Common myeloid progenitor, CD34-positive (primary cell): ENCODE measurements around the gene COA6.
A peak's percentile ranks its signal among the peaks of the same experiment; 100 is the strongest.

Experiments
- CTCF ChIA-PET: fragments of 350-600 bp; sonication (Branson Sonifier 250); formaldehyde crosslinking; loops from one replicate; lab custom pipeline; 2021; ENCODE audit warnings: antibody characterized with exemption; lab: Charles Lee
- POLR2A ChIA-PET: fragments of 350-600 bp; sonication (Branson Sonifier 250); formaldehyde crosslinking; loops from one replicate; lab custom pipeline; 2021; ENCODE audit warnings: antibody characterized with exemption; lab: Charles Lee
- DNase-seq, 3 donors: peaks; one replicate each; pipeline versions ENCODE4 v3.0.0 to v3.0.0-alpha.2; 2013
- H3K27ac ChIP-seq, 2 experiments: 1 replicate in 1 of 2; 2 replicates in 1 of 2; pipeline ENCODE4 v1.7.0; 2013; ENCODE audit warnings: inconsistent platforms in 2 of 2, low read length in 2 of 2, mild to moderate bottlenecking in 2 of 2, low read depth in 1 of 2, moderate library complexity in 1 of 2; ENCODE audit not compliant: severe bottlenecking in 2 of 2, insufficient read depth in 1 of 2, poor library complexity in 1 of 2
- H3K27me3 ChIP-seq, 5 experiments: replicated peaks in 2 of 5; 1 replicate in 3 of 5; 2 replicates in 2 of 5; pipeline versions ENCODE4 v1.6.1 to v1.7.0; 2013; ENCODE audit warnings: low read length in 4 of 5, mild to moderate bottlenecking in 2 of 5, moderate library complexity in 2 of 5, inconsistent platforms in 1 of 5; ENCODE audit not compliant: insufficient read depth in 5 of 5, control insufficient read depth in 4 of 5
- H3K36me3 ChIP-seq, 4 experiments: 1 replicate in 2 of 4; 2 replicates in 2 of 4; pipeline versions ENCODE4 v1.6.1 to v1.7.0; 2013; ENCODE audit warnings: low read length in 3 of 4, control low read depth in 1 of 4, mild to moderate bottlenecking in 1 of 4; ENCODE audit not compliant: control insufficient read depth in 4 of 4, insufficient read depth in 4 of 4
- H3K4me1 ChIP-seq, 4 experiments: 1 replicate in 3 of 4; 2 replicates in 1 of 4; pipeline versions ENCODE4 v1.6.1 to v1.7.1; 2013; ENCODE audit warnings: low read length in 3 of 4, mild to moderate bottlenecking in 3 of 4, control low read depth in 1 of 4, inconsistent platforms in 1 of 4, moderate library complexity in 1 of 4; ENCODE audit not compliant: control insufficient read depth in 4 of 4, insufficient read depth in 4 of 4; ENCODE audit errors: control extremely low read depth in 1 of 4
- H3K4me3 ChIP-seq, 7 experiments: 1 replicate in 4 of 7; 2 replicates in 3 of 7; pipeline versions ENCODE4 v1.5.1 to v1.7.0; 2013; ENCODE audit warnings: mild to moderate bottlenecking in 7 of 7, low read length in 6 of 7, moderate library complexity in 6 of 7, inconsistent platforms in 2 of 7, low read depth in 2 of 7, control low read depth in 1 of 7; ENCODE audit not compliant: insufficient read depth in 4 of 7, control insufficient read depth in 1 of 7; ENCODE audit errors: extremely low read depth in 1 of 7
- H3K9me3 ChIP-seq, 5 experiments: 1 replicate in 4 of 5; 2 replicates in 1 of 5; pipeline versions ENCODE4 v1.6.1 to v1.7.1; 2013; ENCODE audit warnings: low read length in 4 of 5, mild to moderate bottlenecking in 2 of 5, inconsistent platforms in 1 of 5, low read depth in 1 of 5, moderate library complexity in 1 of 5; ENCODE audit not compliant: control insufficient read depth in 4 of 5, insufficient read depth in 2 of 5; ENCODE audit errors: control extremely low read depth in 1 of 5
- WGBS: methylation state at CpG from one replicate; pipeline ENCODE4 v1.1.5; 2013; ENCODE audit not compliant: insufficient coverage; 5-methylcytosine and 5-hydroxymethylcytosine counted together

COA6 gene

DNA sequence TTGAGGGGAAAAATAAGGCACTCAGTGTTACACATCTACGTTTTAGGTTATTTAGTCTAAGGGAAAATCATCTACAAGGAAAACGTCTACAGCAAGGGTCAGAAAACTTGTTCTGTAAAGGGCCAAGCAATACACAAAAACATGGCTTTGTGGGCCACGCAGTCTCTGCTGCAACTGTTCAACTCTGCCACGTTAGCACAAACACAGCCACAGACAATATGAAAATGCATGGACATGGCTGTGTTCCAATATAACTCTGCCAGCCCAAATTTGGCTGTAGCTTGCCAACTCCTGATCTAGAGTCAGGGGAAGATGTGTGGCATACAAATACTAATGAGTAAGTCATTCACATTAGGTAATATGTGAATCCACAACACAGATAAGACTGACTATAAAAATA is 40.7 kb downstream of the COA6 start:
- H3K4me1 ChIP-seq = no peaks in the 10 kb centered on the region
- H3K36me3 ChIP-seq = peaks cover 13 to 74% (median 62%) of the 10 kb centered on the region in 4 experiments
- no peaks in the 10 kb centered on the region for H3K27me3 ChIP-seq
- 96% methylated on average over 4 of the region's 4 CpGs for WGBS
- POLR2A ChIA-PET = no interaction called here
- CTCF ChIA-PET = no interaction called here
- no peak overlapping the region for H3K4me3 ChIP-seq
- no peak overlapping the region for H3K27ac ChIP-seq
- no peaks in the 10 kb centered on the region for H3K9me3 ChIP-seq
- DNase-seq = no peak

DNA sequence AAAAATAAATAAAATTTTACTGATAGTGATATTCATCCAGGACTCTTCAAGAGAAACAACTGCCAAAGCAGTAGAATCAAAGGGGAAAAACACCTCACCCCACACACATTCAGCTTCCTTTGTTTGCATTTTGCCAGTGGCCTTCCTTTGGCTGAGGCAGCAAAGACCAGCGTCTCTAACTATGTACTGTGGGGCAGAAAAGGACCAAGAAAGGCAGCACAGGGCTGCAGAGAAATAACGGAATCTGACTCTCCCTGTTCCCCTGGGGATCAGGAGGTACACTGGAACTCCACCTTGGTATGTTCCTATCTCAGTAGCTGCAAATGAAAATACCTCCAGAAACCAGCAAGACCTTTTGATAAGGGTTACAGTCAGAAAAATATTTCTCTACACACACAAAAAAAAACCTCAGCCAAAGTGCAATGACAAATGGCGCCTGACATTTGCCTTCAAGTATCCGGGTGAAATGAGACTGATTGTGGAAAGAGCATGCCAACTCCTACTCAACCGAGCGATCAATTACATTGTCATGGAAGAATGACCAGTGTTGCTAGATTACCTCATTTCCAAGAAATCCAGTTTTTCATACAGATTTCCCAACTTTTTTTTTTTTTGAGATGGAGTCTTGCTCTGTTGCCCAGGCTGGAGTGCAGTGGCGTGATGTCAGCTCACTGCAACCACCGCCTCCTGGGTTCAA is 54.8 kb downstream of the COA6 start:
- POLR2A ChIA-PET = no interaction called here
- 95% methylated on average over 7 of the region's 8 CpGs for WGBS

DNA sequence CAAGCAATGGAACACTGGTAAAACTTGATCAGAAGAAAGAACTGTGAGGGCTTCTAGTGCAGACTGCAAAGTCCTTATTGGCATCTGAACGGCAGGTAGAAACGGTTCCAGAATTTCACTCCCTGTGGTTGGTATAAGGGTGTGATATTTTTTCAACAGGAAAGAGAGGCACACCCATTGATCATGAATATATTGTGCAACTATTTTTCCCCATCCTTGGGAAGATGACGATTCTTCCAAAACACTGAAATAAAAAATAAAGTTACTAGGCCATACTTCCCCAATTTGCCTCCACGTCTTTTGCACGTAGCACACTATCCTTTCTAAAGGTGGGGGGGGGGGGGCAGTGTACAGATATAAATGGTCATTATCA is 56.2 kb downstream of the COA6 start:
- H3K4me1 ChIP-seq = peaks cover 0 to 5% (median 0%) of the 10 kb centered on the region in 4 experiments
- no peak overlapping the region for H3K4me3 ChIP-seq
- ChIA-PET POLR2A (interaction anchor here (0.7 kb wide), 1 partner anchor 727 kb away, joined by 4 read pairs; no protein-coding TSS in a partner anchor), CTCF (interaction anchor here (1.1 kb wide), 1 partner anchor 10 kb away, joined by 3 read pairs; no protein-coding TSS in a partner anchor)
- H3K27me3 ChIP-seq = no peaks in the 10 kb centered on the region
- no CpG with 5 or more reads among the region's 5 CpGs for WGBS
- H3K27ac ChIP-seq = peak overlapping the region in 1 of 2 experiments; percentile 3
- peaks cover 18 to 81% (median 51%) of the 10 kb centered on the region in 4 experiments for H3K36me3 ChIP-seq
- no peaks in the 10 kb centered on the region for H3K9me3 ChIP-seq
- peak in 2 of 3 donors; percentile 35 to 36 for DNase-seq

More for the DNA sequence above, 54.8 kb downstream of the COA6 start:
- Histone ChIP-seq H3K27me3 (no peaks in the 10 kb centered on the region), H3K4me1 (peaks cover 0 to 5% (median 0%) of the 10 kb centered on the region in 4 experiments), H3K4me3 (no peak overlapping the region), H3K9me3 (no peaks in the 10 kb centered on the region), H3K36me3 (peaks cover 20 to 81% (median 52%) of the 10 kb centered on the region in 4 experiments), H3K27ac (no peak overlapping the region)
- CTCF ChIA-PET = no interaction called here
- no peak for DNase-seq

DNA sequence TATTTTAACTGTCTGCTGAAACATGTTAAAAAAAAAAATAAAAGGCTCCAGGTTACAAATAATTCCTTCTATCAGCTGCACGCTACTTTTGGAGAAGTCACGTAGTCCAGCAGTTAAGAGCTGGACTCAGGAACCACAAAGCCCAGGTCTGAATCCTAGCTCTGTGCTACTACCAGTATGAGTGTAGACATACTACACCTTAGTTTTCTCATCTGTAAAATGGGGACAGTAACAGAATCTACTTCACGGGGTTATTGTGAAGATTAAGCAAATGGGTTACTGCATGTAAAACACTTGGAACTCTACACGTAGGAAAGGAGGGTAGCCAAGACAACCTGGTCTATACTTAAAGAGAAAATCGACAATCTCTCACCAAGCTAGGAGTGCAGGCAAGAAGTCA is 57.4 kb downstream of the COA6 start:
- 100% methylated on average over 5 of the region's 5 CpGs for WGBS
- no peaks in the 10 kb centered on the region for H3K27me3 ChIP-seq
- CTCF ChIA-PET = interaction anchor here (1.0 to 1.6 kb wide), 2 partner anchors 35 to 44 kb away, joined by 3 read pairs; no protein-coding TSS in a partner anchor
- DNase-seq = no peak
- POLR2A ChIA-PET = interaction anchor here (0.6 kb wide), 1 partner anchor 1842 kb away, joined by 7 read pairs; no protein-coding TSS in a partner anchor
- H3K4me3 ChIP-seq = no peak overlapping the region
- peaks cover 21 to 82% (median 52%) of the 10 kb centered on the region in 4 experiments for H3K36me3 ChIP-seq
- peaks cover 0 to 5% (median 0%) of the 10 kb centered on the region in 4 experiments for H3K4me1 ChIP-seq
- no peak overlapping the region for H3K27ac ChIP-seq
- no peaks in the 10 kb centered on the region for H3K9me3 ChIP-seq

DNA sequence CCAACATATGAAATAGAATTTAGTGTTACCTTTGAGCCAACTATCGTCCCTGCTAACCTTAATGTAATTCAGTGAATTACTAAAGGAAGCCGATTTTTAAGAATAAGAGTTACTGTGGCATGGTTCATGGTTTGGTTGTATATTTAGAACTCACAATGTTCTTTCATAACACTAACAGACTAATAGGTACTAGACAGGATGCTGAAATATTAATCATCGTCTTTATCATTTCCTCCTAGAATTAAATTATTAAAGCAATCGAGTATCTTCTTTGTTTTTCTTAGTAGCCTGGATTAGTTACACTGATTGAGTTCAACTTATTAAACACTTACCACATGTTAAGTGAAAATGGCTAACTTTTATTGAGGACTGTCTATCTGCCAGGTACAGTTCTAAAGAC is 58.0 kb downstream of the COA6 start:
- Histone ChIP-seq H3K4me3 (no peak overlapping the region), H3K27ac (no peak overlapping the region), H3K9me3 (no peaks in the 10 kb centered on the region), H3K4me1 (peaks cover 0 to 5% (median 0%) of the 10 kb centered on the region in 4 experiments), H3K36me3 (peaks cover 21 to 80% (median 49%) of the 10 kb centered on the region in 4 experiments), H3K27me3 (no peaks in the 10 kb centered on the region)
- ChIA-PET POLR2A (interaction anchor here (0.6 kb wide), 1 partner anchor 1841 kb away, joined by 7 read pairs; no protein-coding TSS in a partner anchor), CTCF (interaction anchor here (1.6 kb wide), 1 partner anchor 35 kb away, joined by 3 read pairs; no protein-coding TSS in a partner anchor)
- no CpG with 5 or more reads among the region's 4 CpGs for WGBS
- DNase-seq = no peak

DNA sequence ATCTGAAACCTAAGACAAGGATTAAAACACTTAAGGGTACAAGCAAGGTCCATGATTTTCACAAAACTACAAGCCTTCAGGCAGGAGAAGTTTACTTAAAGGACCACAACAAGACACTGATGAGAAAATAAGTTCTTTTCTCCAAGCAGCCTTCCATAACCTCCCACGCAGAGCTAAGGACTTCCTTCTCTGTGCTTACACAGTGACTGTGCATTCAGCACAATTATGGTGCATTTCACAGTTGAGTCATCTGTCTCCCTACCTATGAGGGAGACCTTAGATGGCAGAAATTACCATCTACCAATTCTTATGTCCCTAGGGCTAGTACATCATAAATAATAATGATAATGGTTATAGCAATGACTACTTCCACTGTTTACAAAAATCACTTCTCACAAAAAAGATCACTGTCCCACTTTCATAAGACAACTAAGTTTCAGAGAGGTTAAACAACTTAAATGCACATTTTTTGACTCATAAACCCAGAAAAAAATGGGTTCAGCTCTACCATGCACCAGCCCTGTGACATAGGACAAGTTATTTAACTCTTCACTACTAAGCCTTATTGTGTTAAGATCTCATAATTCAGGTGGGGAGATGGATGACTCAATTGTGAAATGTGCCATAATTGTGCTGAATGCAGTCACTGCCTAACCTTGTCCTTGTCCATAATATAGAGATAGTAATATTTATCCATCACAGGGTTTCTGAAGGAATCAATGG is 60.5 kb downstream of the COA6 start:
- no peaks in the 10 kb centered on the region for H3K27me3 ChIP-seq
- H3K4me3 ChIP-seq = no peak overlapping the region
- ChIA-PET POLR2A (interaction anchor here (0.7 kb wide), 1 partner anchor 546 kb away, joined by 3 read pairs; no protein-coding TSS in a partner anchor), CTCF (interaction anchor here (1.0 kb wide), 1 partner anchor 12 kb away, joined by 4 read pairs; no protein-coding TSS in a partner anchor)
- 40% methylated on average over 1 of the region's 1 CpG for WGBS
- H3K4me1 ChIP-seq = peaks cover 0 to 5% (median 0%) of the 10 kb centered on the region in 4 experiments
- H3K27ac ChIP-seq = no peak overlapping the region
- peak; percentile 2 to 66 (median 54) for DNase-seq
- peaks cover 0 to 3% (median 0%) of the 10 kb centered on the region in 5 experiments for H3K9me3 ChIP-seq
- H3K36me3 ChIP-seq = peaks cover 12 to 76% (median 55%) of the 10 kb centered on the region in 4 experiments
